ENCODE results near the gene RNU5D-1. TPM values are rescaled to one million over a fixed set of nuclear protein-coding genes. Genes with fewer than 3 reads are reported as not detected.
A peak's percentile ranks its signal among the peaks of the same experiment; 100 is the strongest.

RNU5D-1 gene
- total RNA-seq, 1 experiment from 2014 or later: not detected

- Histone ChIP-seq H2BK15ac (ENCODE audit: low read depth, low read length) (no peak overlapping the region), H3K79me2 (ENCODE audit: insufficient read depth, low read length) (peaks cover 9% of the 10 kb centered on the region; the same call in 1 of the 2 replicates), H2AK5ac (ENCODE audit: insufficient read length, low read length) (no peak overlapping the region), H2BK12ac (ENCODE audit: insufficient read length, low read depth, low read length) (no peak overlapping the region), H3K79me1 (ENCODE audit: insufficient read depth, low read depth, low read length, poor library complexity, severe bottlenecking) (peaks cover 5% of the 10 kb centered on the region), H3K4ac (ENCODE audit: low read depth, low read length) (no peak overlapping the region), H2AFZ (ENCODE audit: low read length) (no peak overlapping the region), H2BK120ac (ENCODE audit: low read depth, low read length, poor library complexity, severe bottlenecking) (no peak overlapping the region), H3K27me3 (ENCODE audit: insufficient read depth, low read length) (no peaks in the 10 kb centered on the region), H3K9me3 (ENCODE audit: control insufficient read depth, low read depth, low read length) (no peaks in the 10 kb centered on the region), H2BK5ac (ENCODE audit: insufficient read length, low read length) (no peak overlapping the region), H2BK20ac (ENCODE audit: low read depth, low read length, poor library complexity, severe bottlenecking) (no peak overlapping the region), H4K91ac (ENCODE audit: insufficient read length, low read depth, low read length) (no peak overlapping the region), H3K56ac (ENCODE audit: insufficient read length, low read depth, low read length) (no peak overlapping the region), H3K4me1 (ENCODE audit: insufficient read depth, low read length) (no peaks in the 10 kb centered on the region), H3K27ac (ENCODE audit: insufficient read length, low read depth, low read length) (no peak overlapping the region), H4K5ac (ENCODE audit: insufficient read length, low read depth, low read length) (no peak overlapping the region), H3T11ph (ENCODE audit: low read length) (no peak overlapping the region), H3K23me2 (ENCODE audit: insufficient read length, low read depth, low read length, poor library complexity, severe bottlenecking) (peaks cover 8% of the 10 kb centered on the region), H3K18ac (ENCODE audit: insufficient read length, low read depth, low read length) (no peak overlapping the region), H3K23ac (ENCODE audit: insufficient read length, low read depth, low read length) (no peak overlapping the region), H3K9ac (ENCODE audit: extremely low read depth, insufficient read length, low read length) (no peak overlapping the region), H4K20me1 (ENCODE audit: control insufficient read depth, insufficient read depth, insufficient read length) (no peaks in the 10 kb centered on the region), H3K14ac (ENCODE audit: insufficient read depth, low read length) (no peak overlapping the region), H3K4me2 (ENCODE audit: insufficient read depth, insufficient read length, low read length) (no peak overlapping the region), H4K8ac (replicated peaks; ENCODE audit: insufficient read length, low read depth, low read length) (no peak overlapping the region)
- Mint-ChIP-seq H3K27ac (peak overlapping the region in 1 of 3 experiments; percentile 71; a peak in 2 of 7 replicates), H3K9me3 (peaks cover 0 to 3% of the 10 kb centered on the region in 2 experiments; a peak in 3 of 5 replicates), H3K36me3 (ENCODE audit: insufficient read depth in 1 of 3, low read depth in 3 of 3) (peaks cover 39 to 62% (median 59%) of the 10 kb centered on the region in 3 experiments), H3K4me3 (peak overlapping the region; percentile 0 to 23; a peak in 1 of 5 replicates), H3K27me3 (ENCODE audit: low read depth) (peaks cover 2% of the 10 kb centered on the region; the same call in 1 of the 2 replicates), H3K4me1 (peaks cover 17 to 18% of the 10 kb centered on the region in 2 experiments)
- DNase-seq: no peak
- TF ChIP-seq, protein P1, sequence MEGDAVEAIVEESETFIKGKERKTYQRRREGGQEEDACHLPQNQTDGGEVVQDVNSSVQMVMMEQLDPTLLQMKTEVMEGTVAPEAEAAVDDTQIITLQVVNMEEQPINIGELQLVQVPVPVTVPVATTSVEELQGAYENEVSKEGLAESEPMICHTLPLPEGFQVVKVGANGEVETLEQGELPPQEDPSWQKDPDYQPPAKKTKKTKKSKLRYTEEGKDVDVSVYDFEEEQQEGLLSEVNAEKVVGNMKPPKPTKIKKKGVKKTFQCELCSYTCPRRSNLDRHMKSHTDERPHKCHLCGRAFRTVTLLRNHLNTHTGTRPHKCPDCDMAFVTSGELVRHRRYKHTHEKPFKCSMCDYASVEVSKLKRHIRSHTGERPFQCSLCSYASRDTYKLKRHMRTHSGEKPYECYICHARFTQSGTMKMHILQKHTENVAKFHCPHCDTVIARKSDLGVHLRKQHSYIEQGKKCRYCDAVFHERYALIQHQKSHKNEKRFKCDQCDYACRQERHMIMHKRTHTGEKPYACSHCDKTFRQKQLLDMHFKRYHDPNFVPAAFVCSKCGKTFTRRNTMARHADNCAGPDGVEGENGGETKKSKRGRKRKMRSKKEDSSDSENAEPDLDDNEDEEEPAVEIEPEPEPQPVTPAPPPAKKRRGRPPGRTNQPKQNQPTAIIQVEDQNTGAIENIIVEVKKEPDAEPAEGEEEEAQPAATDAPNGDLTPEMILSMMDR (conservative IDR thresholded peaks at IDR 0.05): no peak
- no CpG with 5 or more reads among the region's 1 CpG for WGBS (ENCODE audit: extremely low coverage, insufficient read length, low lambda C conversion rate)
Observed at GRCh38 chr1:44743211-44743610, 12.2 kb upstream of the RNU5D-1 start.

Measured in H9 (cell line).